ENCODE data around the gene ZFHX3.

Gene ZFHX3

GRCh38 chr16:72808754-72809153 lies 239.2 kb downstream of the ZFHX3 start:
- in situ Hi-C loops (cut with MboI; ENCODE audit: low sequenced_read_pairs) = no loop called here

GRCh38 chr16:72807245-72807644 lies 240.7 kb downstream of the ZFHX3 start:
- in situ Hi-C loops (cut with MboI; ENCODE audit: low sequenced_read_pairs) = no loop called here

GRCh38 chr16:72805486-72805885 lies 242.4 kb downstream of the ZFHX3 start:
- in situ Hi-C loops (cut with MboI; ENCODE audit: low sequenced_read_pairs) = no loop called here

- in situ Hi-C loops (cut with MboI; ENCODE audit: low sequenced_read_pairs) = no loop called here
Measured at GRCh38 chr16:72800524-72801161, 247.3 kb downstream of the ZFHX3 start.

- in situ Hi-C loops (cut with MboI; ENCODE audit: low sequenced_read_pairs) = no loop called here
Measured at GRCh38 chr16:72798264-72798663, 249.7 kb downstream of the ZFHX3 start.

GRCh38 chr16:72797621-72798020 lies 250.3 kb downstream of the ZFHX3 start:
- in situ Hi-C loops (cut with MboI; ENCODE audit: low sequenced_read_pairs) = no loop called here

GRCh38 chr16:72796222-72796621 lies 251.7 kb downstream of the ZFHX3 start:
- in situ Hi-C loops (cut with MboI; ENCODE audit: low sequenced_read_pairs) = no loop called here

- in situ Hi-C loops (cut with MboI; ENCODE audit: low sequenced_read_pairs) = no loop called here
Measured at GRCh38 chr16:72794986-72795385, 252.9 kb downstream of the ZFHX3 start.

- in situ Hi-C loops (cut with MboI; ENCODE audit: low sequenced_read_pairs) = no loop called here
Measured at GRCh38 chr16:72794319-72794718, 253.6 kb downstream of the ZFHX3 start.

- in situ Hi-C loops (cut with MboI; ENCODE audit: low sequenced_read_pairs) = no loop called here
Measured at GRCh38 chr16:72793716-72794115, 254.2 kb downstream of the ZFHX3 start.

GRCh38 chr16:72793017-72793416 lies 254.9 kb downstream of the ZFHX3 start:
- in situ Hi-C loops (cut with MboI; ENCODE audit: low sequenced_read_pairs) = no loop called here

GRCh38 chr16:72791786-72792185 lies 256.1 kb downstream of the ZFHX3 start:
- in situ Hi-C loops (cut with MboI; ENCODE audit: low sequenced_read_pairs) = no loop called here

- in situ Hi-C loops (cut with MboI; ENCODE audit: low sequenced_read_pairs) = no loop called here
Measured at GRCh38 chr16:72789921-72790320, 258.0 kb downstream of the ZFHX3 start.

- in situ Hi-C loops (cut with MboI; ENCODE audit: low sequenced_read_pairs) = no loop called here
Measured at GRCh38 chr16:72789465-72789864, 258.5 kb downstream of the ZFHX3 start.

- in situ Hi-C loops (cut with MboI; ENCODE audit: low sequenced_read_pairs) = no loop called here
Measured at GRCh38 chr16:72788269-72788809, 259.6 kb downstream of the ZFHX3 start.

- in situ Hi-C loops (cut with MboI; ENCODE audit: low sequenced_read_pairs) = no loop called here
Measured at GRCh38 chr16:72787514-72788268, 260.2 kb downstream of the ZFHX3 start.

- in situ Hi-C loops (cut with MboI; ENCODE audit: low sequenced_read_pairs) = no loop called here
Measured at GRCh38 chr16:72787130-72787513, 260.8 kb downstream of the ZFHX3 start.

GRCh38 chr16:72786606-72787005 lies 261.3 kb downstream of the ZFHX3 start:
- in situ Hi-C loops (cut with MboI; ENCODE audit: low sequenced_read_pairs) = no loop called here

GRCh38 chr16:72785886-72786285 lies 262.0 kb downstream of the ZFHX3 start:
- in situ Hi-C loops (cut with MboI; ENCODE audit: low sequenced_read_pairs) = no loop called here

GRCh38 chr16:72785171-72785570 lies 262.8 kb downstream of the ZFHX3 start:
- in situ Hi-C loops (cut with MboI; ENCODE audit: low sequenced_read_pairs) = no loop called here

GRCh38 chr16:72783716-72784318 lies 264.1 kb downstream of the ZFHX3 start:
- in situ Hi-C loops (cut with MboI; ENCODE audit: low sequenced_read_pairs) = no loop called here

- in situ Hi-C loops (cut with MboI; ENCODE audit: low sequenced_read_pairs) = no loop called here
Measured at GRCh38 chr16:72769876-72770275, 278.1 kb downstream of the ZFHX3 start.

Data from HL-60/S4 treated with phorbol 12-myristate 13-acetate at 8.2 ng/mL for 4 days and 3 days (cell line).